Breast epithelium (tissue), 4 donors: ENCODE data around the gene XKR8. TPM values are rescaled to one million over a fixed set of nuclear protein-coding genes. Genes with fewer than 3 reads are reported as not detected.

Source experiments
- DNase-seq, 2 donors: peaks; one replicate each; pipeline ENCODE4 v3.0.0-alpha.2; 2019; ENCODE audit warnings: low spot score in 2 of 2
- H3K27ac ChIP-seq, 2 donors: fragments of 200-600 bp; sonication (generic) in 1 of 2; one replicate each; pipeline ENCODE4 v1.5.1; 2016 to 2019; ENCODE audit warnings: mild to moderate bottlenecking in 1 of 2
- H3K27me3 ChIP-seq, 2 donors: fragments of 200-600 bp; sonication (generic) in 1 of 2; one replicate each; pipeline versions ENCODE4 v1.5.1 to v1.6.0; 2017 to 2019; ENCODE audit warnings: control low read depth in 1 of 2, mild to moderate bottlenecking in 1 of 2
- H3K36me3 ChIP-seq: fragments of 200-600 bp; one replicate; pipeline ENCODE4 v1.5.1; 2019
- H3K4me1 ChIP-seq, 2 donors: fragments of 200-600 bp; sonication (generic); one replicate each; pipeline ENCODE4 v1.5.1; 2016 to 2019; ENCODE audit warnings: control low read depth in 1 of 2
- H3K4me3 ChIP-seq, 3 donors: fragments of 200-600 bp; sonication (generic); 1 replicate in 2 of 3; 2 replicates in 1 of 3; pipeline ENCODE4 v1.5.1; 2016 to 2019; ENCODE audit warnings: mild to moderate bottlenecking in 3 of 3, moderate library complexity in 2 of 3
- H3K9me3 ChIP-seq, 2 donors: fragments of 200-600 bp; sonication (generic) in 1 of 2; one replicate each; pipeline ENCODE4 v1.5.1; 2016 to 2019; ENCODE audit warnings: control low read depth in 1 of 2
- POLR2A ChIP-seq: fragments of 450-650 bp; IDR thresholded peaks from one replicate; pipeline ENCODE4 v1.6.1; 2016; ENCODE audit warnings: antibody characterized with exemption, mild to moderate bottlenecking, moderate library complexity
- POLR2AphosphoS5 ChIP-seq, 3 donors: sonication (generic); formaldehyde crosslinking; IDR thresholded peaks; one replicate each; pipeline ENCODE4 v1.6.1; 2017; ENCODE audit warnings: antibody characterized with exemption in 3 of 3
- intact Hi-C: fragments of 100-400 bp; cut with DNase I; formaldehyde crosslinking; loops from one replicate; pipeline ENCODE4 v1.15.1; 2023; ENCODE audit warnings: low total_unique reads
- total RNA-seq, 3 donors: library from RNA; depleted of rRNA; stranded (reverse); fragments of >200 nt; gene quantifications; one replicate each; pipeline ENCODE4 v1.1.0, GENCODE V29; 2016
- TF ChIP-seq, protein P1 (sequence below), 3 donors: fragments of 450-650 bp; IDR thresholded peaks; one replicate each; pipeline ENCODE4 v1.5.1; 2016 to 2017; ENCODE audit warnings: antibody characterized with exemption in 3 of 3, mild to moderate bottlenecking in 3 of 3, moderate library complexity in 3 of 3

Gene XKR8
- total RNA-seq, 3 donors from 2014 or later, result 4.2 to 6.9 (median 5.6) TPM

DNA sequence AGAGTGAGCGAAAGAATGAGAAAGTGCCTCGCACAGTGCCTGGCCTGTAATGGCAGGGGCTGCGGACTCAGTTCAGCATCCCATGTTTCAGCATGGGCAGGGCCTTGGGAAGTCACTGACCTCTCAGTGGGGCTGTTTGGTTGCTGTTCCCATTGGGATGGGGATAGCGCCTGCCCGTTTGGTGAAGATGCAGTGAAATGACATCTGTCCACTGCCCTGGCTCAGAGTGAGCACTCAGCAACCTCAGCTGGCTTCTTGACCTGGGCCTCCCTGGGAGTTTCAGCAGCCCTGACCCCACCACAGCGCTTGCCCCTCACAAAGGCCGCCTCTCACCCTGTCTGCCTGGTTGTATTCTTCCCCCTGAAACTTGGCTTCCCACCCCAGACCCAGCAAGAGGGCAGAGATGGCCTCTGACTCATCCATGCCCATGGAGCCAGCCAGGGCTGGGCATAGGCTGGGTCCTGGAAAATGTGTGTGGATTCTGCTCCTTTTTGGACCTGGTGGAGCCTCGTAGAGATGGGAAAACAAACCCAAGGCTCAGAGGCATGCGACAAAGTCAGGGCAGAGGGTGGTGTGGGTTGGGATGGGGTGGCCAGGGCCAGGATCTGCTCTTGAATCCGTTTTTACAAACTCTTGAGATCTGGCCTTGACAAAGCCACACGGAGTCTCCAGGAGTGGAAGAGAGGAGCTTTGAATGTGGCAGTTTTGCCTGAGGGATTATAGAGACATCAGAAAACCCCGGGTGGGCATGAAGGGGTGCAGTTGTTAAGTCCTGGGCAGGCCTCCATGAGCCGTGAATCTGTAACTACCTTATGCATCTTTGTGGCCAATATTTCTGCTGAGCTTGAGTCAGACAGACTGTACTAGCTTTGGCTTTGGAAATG lies 1.2 kb downstream of the XKR8 start:
- H3K4me3 ChIP-seq, result peak overlapping the region; percentile 71 to 92 (median 77)
- no peaks in the 10 kb centered on the region for H3K9me3 ChIP-seq
- no peaks in the 10 kb centered on the region for H3K36me3 ChIP-seq
- H3K27ac ChIP-seq, result peak overlapping the region; percentile 93 to 95
- no peak for DNase-seq
- intact Hi-C loops, result no loop called here
- no peaks in the 10 kb centered on the region for H3K27me3 ChIP-seq
- TF ChIP-seq POLR2AphosphoS5 (IDR thresholded peaks at IDR 0.05), result no peak
- TF ChIP-seq, protein P1, sequence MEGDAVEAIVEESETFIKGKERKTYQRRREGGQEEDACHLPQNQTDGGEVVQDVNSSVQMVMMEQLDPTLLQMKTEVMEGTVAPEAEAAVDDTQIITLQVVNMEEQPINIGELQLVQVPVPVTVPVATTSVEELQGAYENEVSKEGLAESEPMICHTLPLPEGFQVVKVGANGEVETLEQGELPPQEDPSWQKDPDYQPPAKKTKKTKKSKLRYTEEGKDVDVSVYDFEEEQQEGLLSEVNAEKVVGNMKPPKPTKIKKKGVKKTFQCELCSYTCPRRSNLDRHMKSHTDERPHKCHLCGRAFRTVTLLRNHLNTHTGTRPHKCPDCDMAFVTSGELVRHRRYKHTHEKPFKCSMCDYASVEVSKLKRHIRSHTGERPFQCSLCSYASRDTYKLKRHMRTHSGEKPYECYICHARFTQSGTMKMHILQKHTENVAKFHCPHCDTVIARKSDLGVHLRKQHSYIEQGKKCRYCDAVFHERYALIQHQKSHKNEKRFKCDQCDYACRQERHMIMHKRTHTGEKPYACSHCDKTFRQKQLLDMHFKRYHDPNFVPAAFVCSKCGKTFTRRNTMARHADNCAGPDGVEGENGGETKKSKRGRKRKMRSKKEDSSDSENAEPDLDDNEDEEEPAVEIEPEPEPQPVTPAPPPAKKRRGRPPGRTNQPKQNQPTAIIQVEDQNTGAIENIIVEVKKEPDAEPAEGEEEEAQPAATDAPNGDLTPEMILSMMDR (IDR thresholded peaks at IDR 0.05), result no peak
- TF ChIP-seq POLR2A, result no peak
- H3K4me1 ChIP-seq, result peaks cover 0 to 4% of the 10 kb centered on the region in 2 donors

DNA sequence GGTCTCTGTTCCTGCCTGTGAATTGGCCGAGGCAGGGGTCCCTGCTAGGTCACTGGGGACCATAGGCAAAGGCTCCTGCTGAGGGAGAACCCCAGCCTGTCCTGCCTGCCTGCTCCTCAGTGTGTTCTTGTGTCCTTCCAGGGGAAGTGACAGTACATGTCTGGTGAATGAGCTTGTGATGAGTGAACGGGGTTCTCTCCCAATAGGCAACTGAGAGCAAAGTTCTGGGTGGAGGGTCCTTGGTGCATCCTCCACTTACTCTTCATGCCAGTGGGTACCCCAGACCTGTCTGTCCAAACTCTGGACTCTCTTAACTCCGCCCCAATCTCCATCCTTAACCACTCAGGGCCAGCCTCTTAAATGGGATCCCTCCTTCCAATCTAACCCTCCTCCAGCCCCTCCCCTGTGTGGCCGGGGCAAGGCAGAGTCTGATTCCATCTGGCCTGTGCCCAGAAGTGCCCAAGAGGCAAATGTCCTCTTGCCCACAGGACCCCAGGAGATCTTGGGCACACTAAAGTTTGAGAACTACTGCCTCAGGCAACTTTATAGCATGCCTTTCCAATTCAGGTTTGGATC lies 2.0 kb downstream of the XKR8 start:
- no peaks in the 10 kb centered on the region for H3K9me3 ChIP-seq
- no peaks in the 10 kb centered on the region for H3K27me3 ChIP-seq
- intact Hi-C loops, result no loop called here
- peak overlapping the region in 2 of 3 donors; percentile 77 to 92 for H3K4me3 ChIP-seq
- H3K27ac ChIP-seq, result peak overlapping the region; percentile 93 to 95
- TF ChIP-seq POLR2AphosphoS5 (IDR thresholded peaks at IDR 0.05) (no peak), POLR2A (no peak)
- no peak for DNase-seq
- no peaks in the 10 kb centered on the region for H3K36me3 ChIP-seq
- peaks cover 0 to 4% of the 10 kb centered on the region in 2 donors for H3K4me1 ChIP-seq

DNA sequence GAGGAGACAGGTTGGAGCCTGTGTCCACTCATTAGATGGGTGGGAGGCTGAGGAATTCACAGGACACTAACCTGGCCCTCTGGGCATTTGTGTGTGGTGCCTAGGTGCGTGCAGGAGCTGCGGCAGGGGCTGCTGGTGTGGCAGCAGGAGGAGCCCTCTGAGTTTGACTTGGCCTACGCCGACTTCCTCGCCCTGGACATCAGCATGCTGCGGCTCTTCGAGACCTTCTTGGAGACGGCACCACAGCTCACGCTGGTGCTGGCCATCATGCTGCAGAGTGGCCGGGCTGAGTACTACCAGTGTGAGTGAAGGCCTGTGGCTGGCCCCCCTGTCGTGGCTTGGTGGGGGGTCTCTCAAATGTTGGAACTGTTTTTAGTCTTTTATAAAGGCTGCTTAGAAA lies 3.6 kb downstream of the XKR8 start:
- no peak for DNase-seq
- intact Hi-C loops, result no loop called here
- no peaks in the 10 kb centered on the region for H3K27me3 ChIP-seq
- no peak overlapping the region for H3K27ac ChIP-seq
- TF ChIP-seq POLR2A, result no peak
- TF ChIP-seq, protein P1 (IDR thresholded peaks at IDR 0.05), result no peak
- TF ChIP-seq POLR2AphosphoS5 (IDR thresholded peaks at IDR 0.05), result no peak
- peaks cover 0 to 4% of the 10 kb centered on the region in 2 donors for H3K4me1 ChIP-seq
- no peak overlapping the region for H3K4me3 ChIP-seq
- no peaks in the 10 kb centered on the region for H3K9me3 ChIP-seq
- H3K36me3 ChIP-seq, result no peaks in the 10 kb centered on the region

DNA sequence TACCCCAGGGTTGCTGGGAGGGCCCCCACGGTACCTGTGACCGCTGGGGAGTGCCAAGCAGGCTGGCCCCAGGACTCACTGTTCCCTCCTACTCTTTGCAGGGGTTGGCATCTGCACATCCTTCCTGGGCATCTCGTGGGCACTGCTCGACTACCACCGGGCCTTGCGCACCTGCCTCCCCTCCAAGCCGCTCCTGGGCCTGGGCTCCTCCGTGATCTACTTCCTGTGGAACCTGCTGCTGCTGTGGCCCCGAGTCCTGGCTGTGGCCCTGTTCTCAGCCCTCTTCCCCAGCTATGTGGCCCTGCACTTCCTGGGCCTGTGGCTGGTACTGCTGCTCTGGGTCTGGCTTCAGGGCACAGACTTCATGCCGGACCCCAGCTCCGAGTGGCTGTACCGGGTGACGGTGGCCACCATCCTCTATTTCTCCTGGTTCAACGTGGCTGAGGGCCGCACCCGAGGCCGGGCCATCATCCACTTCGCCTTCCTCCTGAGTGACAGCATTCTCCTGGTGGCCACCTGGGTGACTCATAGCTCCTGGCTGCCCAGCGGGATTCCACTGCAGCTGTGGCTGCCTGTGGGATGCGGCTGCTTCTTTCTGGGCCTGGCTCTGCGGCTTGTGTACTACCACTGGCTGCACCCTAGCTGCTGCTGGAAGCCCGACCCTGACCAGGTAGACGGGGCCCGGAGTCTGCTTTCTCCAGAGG lies 6.8 kb downstream of the XKR8 start:
- intact Hi-C loops, result no loop called here
- peak in 1 of 2 donors; percentile 40 for DNase-seq
- TF ChIP-seq POLR2A (no peak), POLR2AphosphoS5 (IDR thresholded peaks at IDR 0.05) (no peak)
- TF ChIP-seq, protein P1 (IDR thresholded peaks at IDR 0.05), result no peak
- Histone ChIP-seq H3K4me3 (no peak overlapping the region), H3K4me1 (peaks cover 0 to 3% of the 10 kb centered on the region in 2 donors), H3K9me3 (no peaks in the 10 kb centered on the region), H3K36me3 (no peaks in the 10 kb centered on the region), H3K27me3 (no peaks in the 10 kb centered on the region), H3K27ac (peak overlapping the region in 1 of 2 donors; percentile 19)

DNA sequence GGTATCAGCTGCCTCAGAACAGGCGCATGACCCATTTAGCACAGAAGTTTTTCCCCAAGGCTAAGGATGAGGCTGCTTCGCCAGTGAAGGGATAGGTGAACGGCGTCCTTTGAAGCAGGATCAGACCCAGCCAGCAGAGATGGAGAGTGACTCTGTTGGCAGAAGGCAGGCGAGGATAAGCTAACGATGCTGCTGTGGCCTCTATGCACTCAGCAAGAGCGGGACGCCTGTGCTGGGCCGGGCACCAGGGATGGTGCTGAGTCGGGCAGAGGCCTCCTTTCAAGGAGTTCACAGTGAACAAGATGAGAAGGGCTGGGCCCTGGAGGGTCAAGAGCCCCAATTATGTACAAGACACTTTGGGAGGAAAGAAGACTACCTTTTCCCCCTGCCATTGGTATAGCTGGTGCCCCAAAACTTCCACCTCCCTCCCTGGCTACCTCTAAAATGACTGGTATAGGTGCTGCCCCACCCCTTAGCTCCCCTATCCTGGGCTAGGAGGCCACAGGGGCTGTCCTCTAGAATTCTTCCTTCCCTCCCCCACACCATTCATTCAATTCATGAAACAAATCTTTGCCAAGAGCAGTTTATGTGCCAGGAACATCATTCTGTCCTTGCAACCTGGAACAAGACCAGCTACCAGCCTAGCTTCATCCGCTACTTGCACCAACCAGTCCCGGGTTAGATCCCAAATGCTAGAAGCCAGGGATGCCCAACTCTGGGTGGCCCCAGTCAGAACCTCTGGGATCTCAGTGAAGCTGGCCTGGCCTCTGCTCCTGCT lies 7.5 kb downstream of the XKR8 start:
- H3K4me1 ChIP-seq, result peaks cover 0 to 9% of the 10 kb centered on the region in 2 donors
- H3K9me3 ChIP-seq, result no peaks in the 10 kb centered on the region
- no peaks in the 10 kb centered on the region for H3K36me3 ChIP-seq
- intact Hi-C loops, result no loop called here
- no peak for DNase-seq
- TF ChIP-seq, protein P1 (IDR thresholded peaks at IDR 0.05), result no peak
- TF ChIP-seq POLR2A (no peak), POLR2AphosphoS5 (IDR thresholded peaks at IDR 0.05) (no peak)
- H3K27ac ChIP-seq, result peak overlapping the region in 1 of 2 donors; percentile 3
- no peaks in the 10 kb centered on the region for H3K27me3 ChIP-seq
- H3K4me3 ChIP-seq, result no peak overlapping the region
